ENCODE data around the gene APOA4.

DNA sequence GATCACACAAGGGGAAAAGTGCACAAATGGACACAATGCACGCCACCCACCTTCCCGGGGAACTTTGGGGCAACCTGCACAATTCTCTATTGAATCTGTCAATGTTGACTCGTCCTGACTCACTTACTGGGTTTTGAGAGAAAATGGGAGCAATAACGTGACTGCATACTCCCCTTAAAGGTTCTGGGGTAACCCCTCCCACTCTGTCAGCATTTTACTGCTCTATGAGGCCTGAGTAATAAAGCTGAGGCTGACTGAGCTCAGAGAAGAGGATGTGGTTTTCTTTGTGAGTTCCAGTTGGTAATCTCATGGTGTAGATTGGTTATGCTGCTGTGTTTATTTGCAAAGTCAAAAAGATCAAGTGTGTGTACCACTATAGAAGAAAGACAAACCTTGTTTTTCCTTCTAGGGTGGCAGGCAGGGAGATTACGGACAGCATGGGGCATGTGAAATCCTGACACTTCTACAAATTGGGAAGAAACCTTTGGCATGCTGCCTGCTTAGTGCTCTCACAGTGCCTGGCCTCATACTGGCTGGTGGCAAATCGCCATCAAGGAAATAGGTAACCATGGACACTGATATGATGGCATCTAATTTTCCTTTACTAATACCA, 30.5 kb upstream of the APOA4 start:
- TF ChIP-seq, protein P1, sequence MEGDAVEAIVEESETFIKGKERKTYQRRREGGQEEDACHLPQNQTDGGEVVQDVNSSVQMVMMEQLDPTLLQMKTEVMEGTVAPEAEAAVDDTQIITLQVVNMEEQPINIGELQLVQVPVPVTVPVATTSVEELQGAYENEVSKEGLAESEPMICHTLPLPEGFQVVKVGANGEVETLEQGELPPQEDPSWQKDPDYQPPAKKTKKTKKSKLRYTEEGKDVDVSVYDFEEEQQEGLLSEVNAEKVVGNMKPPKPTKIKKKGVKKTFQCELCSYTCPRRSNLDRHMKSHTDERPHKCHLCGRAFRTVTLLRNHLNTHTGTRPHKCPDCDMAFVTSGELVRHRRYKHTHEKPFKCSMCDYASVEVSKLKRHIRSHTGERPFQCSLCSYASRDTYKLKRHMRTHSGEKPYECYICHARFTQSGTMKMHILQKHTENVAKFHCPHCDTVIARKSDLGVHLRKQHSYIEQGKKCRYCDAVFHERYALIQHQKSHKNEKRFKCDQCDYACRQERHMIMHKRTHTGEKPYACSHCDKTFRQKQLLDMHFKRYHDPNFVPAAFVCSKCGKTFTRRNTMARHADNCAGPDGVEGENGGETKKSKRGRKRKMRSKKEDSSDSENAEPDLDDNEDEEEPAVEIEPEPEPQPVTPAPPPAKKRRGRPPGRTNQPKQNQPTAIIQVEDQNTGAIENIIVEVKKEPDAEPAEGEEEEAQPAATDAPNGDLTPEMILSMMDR (IDR thresholded peaks at IDR 0.05), result no peak
- no peak for TF ChIP-seq EZH2 (IDR thresholded peaks at IDR 0.05)
